Tracheal epithelial cell (primary cell): ENCODE data around the gene PNPLA6. TPM values are rescaled to one million over a fixed set of nuclear protein-coding genes. Genes with fewer than 3 reads are reported as not detected.

Experiments used
- total RNA-seq: library from RNA; depleted of rRNA; stranded (reverse); fragments of >200 nt; gene quantifications from 2 replicates; pipeline ENCODE4 v1.2.1, GENCODE V29; 2014

The PNPLA6 gene
- 63.5 and 87.2 TPM in 2 replicates for total RNA-seq

GRCh38 chr19:7535047-7535997 lies at the start of gene PNPLA6:
TSS of gene PNPLA6 (plus strand) at chr19:7535717. CDS start at chr19:7535789, 72 bp downstream.

GRCh38 chr19:7488736-7489353 lies 46.7 kb upstream of the PNPLA6 start, which contains the start of gene PEX11G:
TSS of gene PEX11G (minus strand) at chr19:7489035. CDS start at chr19:7489010, 25 bp downstream.

GRCh38 chr19:7515645-7516151 lies 19.8 kb upstream of the PNPLA6 start, which contains the start of gene ZNF358:
TSS of gene ZNF358 (plus strand) at chr19:7516103. CDS start at chr19:7519243, 3,140 bp downstream.

GRCh38 chr19:7522072-7522922 lies 13.2 kb upstream of the PNPLA6 start, which contains the start of gene MCOLN1:
TSS of gene MCOLN1 (plus strand) at chr19:7522624. CDS start at chr19:7522751, 127 bp downstream.

GRCh38 chr19:7595466-7596133 lies 60.1 kb downstream of the PNPLA6 start, which contains the start of gene CAMSAP3:
TSS of gene CAMSAP3 (plus strand) at chr19:7595863. CDS start at chr19:7596003, 140 bp downstream.

Other genes starting within 250 kb of the PNPLA6 start
- 6.7 and 11.5 TPM in 2 replicates for gene INSR, start 241.3 kb upstream of the PNPLA6 start, total RNA-seq
- gene ARHGEF18, start 186.8 kb upstream of the PNPLA6 start, total RNA-seq = 86.5 and 87.0 TPM in 2 replicates
- gene PEX11G, start 46.7 kb upstream of the PNPLA6 start, total RNA-seq = 2.4 and 2.6 TPM in 2 replicates
- gene ZNF358, start 19.6 kb upstream of the PNPLA6 start, total RNA-seq = 9.8 and 17.8 TPM in 2 replicates
- gene MCOLN1, start 13.1 kb upstream of the PNPLA6 start, total RNA-seq = 1.9 and 5.3 TPM in 2 replicates
- gene CAMSAP3, start 60.1 kb downstream of the PNPLA6 start, total RNA-seq = 3.8 and 12.3 TPM in 2 replicates
- gene XAB2, start 93.8 kb downstream of the PNPLA6 start, total RNA-seq = 22.4 and 31.8 TPM in 2 replicates
- 6.0 and 8.0 TPM in 2 replicates for gene PET100, start 94.1 kb downstream of the PNPLA6 start, total RNA-seq
- not detected in 2 replicates for gene PCP2, start 98.0 kb downstream of the PNPLA6 start, total RNA-seq
- 47.5 and 57.6 TPM in 2 replicates for gene STXBP2, start 101.4 kb downstream of the PNPLA6 start, total RNA-seq
- not detected in 2 replicates for gene RETN, start 133.3 kb downstream of the PNPLA6 start, total RNA-seq
- not detected in 2 replicates for gene MCEMP1, start 141.4 kb downstream of the PNPLA6 start, total RNA-seq
- gene TRAPPC5, start 145.1 kb downstream of the PNPLA6 start, total RNA-seq = 74.0 and 75.9 TPM in 2 replicates
- gene FCER2, start 166.4 kb downstream of the PNPLA6 start, total RNA-seq = not detected in 2 replicates
- gene CLEC4G, start 196.4 kb downstream of the PNPLA6 start, total RNA-seq = not detected in 2 replicates
- gene CD209, start 211.8 kb downstream of the PNPLA6 start, total RNA-seq = not detected in 2 replicates
- not detected in 2 replicates for gene CLEC4M, start 227.5 kb downstream of the PNPLA6 start, total RNA-seq